K562 (cell line): ENCODE results near the gene DCAKD. TPM values are rescaled to one million over a fixed set of nuclear protein-coding genes. Genes with fewer than 3 reads are reported as not detected.

Experiments used
- IRF9 ChIP-seq: fragments of 450-650 bp; IDR thresholded peaks from 2 replicates; pipeline ENCODE4 v1.6.1; 2016; ENCODE audit warnings: missing biosample characterization, missing genetic modification characterization
- PTBP1 ChIP-seq: fragments of 200-400 bp; formaldehyde crosslinking; IDR thresholded peaks from 2 replicates; pipeline ENCODE4 v1.6.1; 2017; ENCODE audit warnings: low read depth, low read length
- RBM39 ChIP-seq: fragments of 200-400 bp; formaldehyde crosslinking; optimal IDR thresholded peaks from 2 replicates; pipeline ENCODE3; 2018; ENCODE audit warnings: low read depth, low read length
- REST ChIP-seq, 2 experiments: fragments of 450-650 bp; formaldehyde crosslinking in 1 of 2; IDR thresholded peaks; 2 replicates each; pipeline versions ENCODE4 v1.4.0 to v1.6.1; 2014 to 2020; ENCODE audit warnings: mild to moderate bottlenecking in 2 of 2, borderline replicate concordance in 1 of 2, low read depth in 1 of 2
- SPI1 ChIP-seq: IDR thresholded peaks from 2 replicates; pipeline ENCODE4 v1.6.1; 2011; ENCODE audit warnings: low read depth, low read length, control low read depth, borderline replicate concordance
- TAF15 ChIP-seq: fragments of 200-400 bp; formaldehyde crosslinking; IDR thresholded peaks from 2 replicates; pipeline ENCODE4 v1.6.1; 2017; ENCODE audit warnings: mild to moderate bottlenecking, low read depth, low read length, moderate library complexity
- TBP ChIP-seq: optimal IDR thresholded peaks from 2 replicates; pipeline ENCODE3; 2011; ENCODE audit warnings: low read depth, low read length, improper control_type of control experiment
- TFE3 ChIP-seq: fragments of 450-650 bp; formaldehyde crosslinking; IDR thresholded peaks from 2 replicates; pipeline ENCODE4 v1.4.0; 2020; ENCODE audit warnings: mild to moderate bottlenecking, mixed read lengths
- ZNF592 ChIP-seq: fragments of 450-650 bp; IDR thresholded peaks from 2 replicates; pipeline ENCODE4 v1.6.1; 2017; ENCODE audit warnings: antibody characterized with exemption, mild to moderate bottlenecking
- polyA plus RNA-seq, 8 experiments: library from polyadenylated mRNA; depleted of rRNA in 4 of 8; stranded (reverse) in 5 of 8; unstranded in 3 of 8; fragments of >200 nt; fragmentation: Nextera tagmentation in 2 of 8; fragmentation: Illumina TruSeq in 1 of 8; extraction: Ambion mirVana in 2 of 8; extraction: Trizol in 1 of 8; gene quantifications; 2 replicates each; pipeline versions ENCODE4 v1.2.1 to v1.2.3, GENCODE V29; 2011 to 2014; ENCODE audit warnings: inconsistent platforms in 1 of 8, missing spikeins in 1 of 8
- total RNA-seq, 7 experiments: library from RNA; depleted of rRNA in 6 of 7; stranded (reverse); fragments of >200 nt in 6 of 7; fragmentation: Illumina TruSeq in 2 of 7; extraction: Trizol in 2 of 7; gene quantifications; 2 replicates each; pipeline versions ENCODE4 v1.2.1 to v1.2.3, GENCODE V29; 2011 to 2021; ENCODE audit warnings: low replicate concordance in 1 of 7

The DCAKD gene
- total and polyA plus RNA-seq, 9 of the 15 experiments (the other 6 are each of a cell fraction or from before 2014, with no cell fraction given), result 7.9 to 35.5 (median 21.4) TPM

- TF ChIP-seq REST (IDR thresholded peaks at IDR 0.05; ENCODE audit: borderline replicate concordance), result no peak
- no peak for TF ChIP-seq REST (CRISPR knock-in tag; IDR thresholded peaks at IDR 0.05; ENCODE audit: low read depth)
- TF ChIP-seq TFE3 (CRISPR knock-in tag), result peak; percentile 85
- TF ChIP-seq TBP, result no peak
- TF ChIP-seq IRF9 (tag), result no peak
- no peak for TF ChIP-seq SPI1
- no peak for TF ChIP-seq RBM39
- TF ChIP-seq ZNF592, result no peak
- no peak for TF ChIP-seq PTBP1
- no peak for TF ChIP-seq TAF15
These were observed 780 bp upstream of the DCAKD start (continued) for GRCh38 chr17:45052052-45052772.
